ENCODE results near the gene OR9A2.

The OR9A2 gene, protein sequence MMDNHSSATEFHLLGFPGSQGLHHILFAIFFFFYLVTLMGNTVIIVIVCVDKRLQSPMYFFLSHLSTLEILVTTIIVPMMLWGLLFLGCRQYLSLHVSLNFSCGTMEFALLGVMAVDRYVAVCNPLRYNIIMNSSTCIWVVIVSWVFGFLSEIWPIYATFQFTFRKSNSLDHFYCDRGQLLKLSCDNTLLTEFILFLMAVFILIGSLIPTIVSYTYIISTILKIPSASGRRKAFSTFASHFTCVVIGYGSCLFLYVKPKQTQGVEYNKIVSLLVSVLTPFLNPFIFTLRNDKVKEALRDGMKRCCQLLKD

DNA sequence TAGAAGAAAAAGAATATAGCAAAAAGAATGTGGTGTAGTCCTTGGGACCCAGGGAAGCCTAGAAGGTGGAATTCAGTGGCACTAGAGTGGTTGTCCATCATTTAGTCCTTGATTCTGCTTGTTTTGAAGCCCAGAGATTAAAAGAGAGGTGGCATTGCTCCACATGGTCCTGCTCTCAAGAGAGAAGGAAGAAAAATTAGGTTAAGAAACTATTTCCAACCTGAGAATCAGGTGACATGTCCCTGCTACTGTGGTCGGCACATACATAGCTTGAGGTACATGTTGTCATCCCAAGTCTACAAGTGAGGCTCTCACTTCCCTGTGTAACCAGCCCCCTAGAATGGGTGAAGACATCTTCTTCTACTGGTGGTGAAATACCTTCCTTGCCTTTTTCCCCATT lies at the start of gene OR9A2:
TSS of gene OR9A2 (minus strand) at position 101 of the 400 bp plus-strand sequence. CDS start at position 101, 0 bp downstream.
- no peak for DNase-seq (ENCODE audit: low spot score)

DNA sequence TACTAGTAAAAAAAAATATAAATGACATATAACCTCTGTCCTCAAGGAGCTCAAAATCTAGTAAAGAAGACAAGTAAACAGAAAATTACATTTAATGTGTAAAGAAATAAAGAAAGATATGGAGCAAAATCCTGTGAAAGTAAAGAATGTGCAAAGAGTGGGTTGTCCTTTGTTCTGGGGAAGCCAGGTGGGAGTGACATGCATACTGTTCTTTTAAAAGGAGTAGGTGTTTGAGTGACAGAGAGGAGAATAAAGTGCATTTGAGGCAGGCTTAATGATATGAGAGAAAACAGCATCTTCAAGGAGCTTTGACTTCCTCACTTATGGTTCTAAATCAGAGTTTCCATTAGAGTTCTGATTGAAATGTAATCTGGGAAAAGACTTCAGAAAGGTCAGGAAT lies 47.2 kb upstream of the OR9A2 start:
- DNase-seq (ENCODE audit: low spot score), result no peak

DNA sequence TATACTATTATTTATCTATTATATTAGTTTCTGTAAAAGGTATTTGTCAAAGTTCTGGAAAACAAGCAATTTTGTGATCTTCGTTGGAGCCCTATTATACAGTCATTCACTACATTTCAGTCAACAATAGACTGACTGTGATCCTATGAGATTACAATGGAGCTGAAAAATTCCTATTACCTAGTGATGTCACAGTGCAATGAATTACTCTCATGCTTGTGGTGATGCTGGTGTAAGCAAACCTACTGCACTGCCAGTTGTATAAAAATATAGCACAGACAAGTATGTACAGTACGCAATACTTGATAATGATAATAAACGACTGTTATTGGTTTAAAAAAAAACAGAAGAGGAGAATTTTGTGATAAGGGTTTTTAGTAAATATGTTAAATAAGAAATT lies 46.6 kb upstream of the OR9A2 start:
- DNase-seq (ENCODE audit: low spot score), result no peak

GRCh38 chr7:143069912-143070500 lies 43.1 kb upstream of the OR9A2 start:
- DNase-seq (ENCODE audit: low spot score), result no peak

DNA sequence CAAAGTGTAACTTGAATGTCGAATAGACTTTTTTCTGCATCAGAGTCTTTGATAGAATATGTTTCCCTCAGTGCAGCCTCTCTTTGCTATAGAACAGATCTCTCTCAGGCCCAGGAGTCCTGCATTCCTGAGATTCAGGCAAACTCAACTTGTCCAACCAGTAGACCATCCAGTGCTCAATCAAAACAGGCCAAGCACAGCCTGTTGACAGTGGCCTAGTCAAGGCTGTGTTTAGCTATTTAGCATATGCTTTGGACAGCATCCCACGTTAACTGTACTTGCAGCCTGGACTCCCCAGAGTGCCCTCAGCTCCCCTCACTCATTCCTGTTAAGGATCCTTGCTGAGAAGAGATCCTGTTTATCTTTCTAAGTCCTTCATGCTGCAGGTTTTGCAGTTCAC lies 41.5 kb upstream of the OR9A2 start:
- DNase-seq (ENCODE audit: low spot score), result no peak

DNA sequence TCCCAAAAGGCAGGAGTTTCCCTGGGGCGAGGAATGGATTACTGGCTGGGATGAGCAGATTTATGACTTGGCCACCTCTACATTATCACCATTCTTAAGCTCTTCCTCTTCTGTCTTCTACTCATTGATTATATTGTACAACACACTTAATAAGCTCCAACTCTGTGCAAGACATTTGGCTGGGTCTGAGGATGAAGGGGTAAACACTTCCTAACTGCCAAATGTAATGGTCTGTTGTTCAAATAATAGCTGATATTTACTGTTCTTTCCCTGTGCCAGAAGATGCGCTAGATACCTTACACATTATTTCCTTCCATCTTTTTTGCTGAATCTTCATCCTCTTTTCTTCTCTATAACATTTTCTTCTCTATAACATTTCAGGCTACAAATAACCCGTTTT lies 36.8 kb upstream of the OR9A2 start:
- DNase-seq (ENCODE audit: low spot score), result no peak

DNA sequence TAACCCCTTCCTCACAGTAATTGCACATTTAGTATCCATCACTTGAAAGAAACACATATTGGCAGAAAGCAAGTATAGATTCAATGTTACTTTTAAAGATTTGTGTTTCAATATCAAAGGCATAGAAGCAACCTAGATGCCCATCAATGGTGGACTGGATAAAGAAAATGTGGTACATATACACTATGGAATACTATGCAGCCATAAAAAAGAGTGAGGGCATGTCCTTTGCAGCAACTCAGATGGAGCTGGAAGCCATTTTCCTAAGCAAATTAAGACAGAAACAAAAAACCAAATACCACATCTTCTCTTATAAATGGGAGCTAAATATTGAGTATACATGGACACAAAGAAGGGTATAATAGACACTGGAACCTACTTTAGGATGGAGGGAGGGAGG lies 28.8 kb upstream of the OR9A2 start:
- DNase-seq (ENCODE audit: low spot score), result no peak

- no peak for DNase-seq (ENCODE audit: low spot score)
Observed at GRCh38 chr7:143054621-143055020, 27.7 kb upstream of the OR9A2 start.

- no peak for DNase-seq (ENCODE audit: low spot score)
Observed at GRCh38 chr7:143052041-143052440, 25.1 kb upstream of the OR9A2 start, which contains the start of gene OR6V1. Gene OR6V1, plus strand, starts transcription at chr7:143052341. Its CDS starts 0 bp downstream, at chr7:143052341.

- no peak for DNase-seq (ENCODE audit: low spot score)
Observed at GRCh38 chr7:143050931-143051330, 24.0 kb upstream of the OR9A2 start.

GRCh38 chr7:143049362-143049761 lies 22.4 kb upstream of the OR9A2 start:
- DNase-seq (ENCODE audit: low spot score), result no peak

- no peak for DNase-seq (ENCODE audit: low spot score)
Observed at GRCh38 chr7:143048827-143049226, 21.9 kb upstream of the OR9A2 start.

- no peak for DNase-seq (ENCODE audit: low spot score)
Observed at GRCh38 chr7:143047326-143047725, 20.4 kb upstream of the OR9A2 start.

DNA sequence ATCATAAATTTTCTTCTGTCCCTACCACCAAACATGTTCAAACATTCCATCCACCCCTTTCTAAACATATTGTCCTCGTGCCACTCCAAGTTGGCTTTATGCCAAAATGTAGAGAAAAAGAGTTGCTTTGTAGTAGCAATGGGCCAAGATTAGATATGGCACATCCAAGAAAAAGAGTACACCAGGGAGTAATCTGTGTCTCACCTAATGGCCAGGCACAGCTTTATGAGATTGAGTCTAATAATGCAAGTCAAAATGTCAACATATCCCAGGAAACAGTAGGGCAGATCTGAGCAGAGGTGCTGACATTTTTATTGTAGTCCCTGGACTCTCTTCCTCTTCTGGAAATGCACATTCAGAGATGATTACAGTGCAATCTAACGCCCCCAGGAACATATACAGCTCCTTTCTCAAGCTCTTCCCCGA lies 19.5 kb upstream of the OR9A2 start:
- DNase-seq (ENCODE audit: low spot score), result no peak

- DNase-seq (ENCODE audit: low spot score), result no peak
Observed at GRCh38 chr7:143043391-143043790, 16.5 kb upstream of the OR9A2 start.

GRCh38 chr7:143042790-143043271 lies 15.9 kb upstream of the OR9A2 start:
- no peak for DNase-seq (ENCODE audit: low spot score)

DNA sequence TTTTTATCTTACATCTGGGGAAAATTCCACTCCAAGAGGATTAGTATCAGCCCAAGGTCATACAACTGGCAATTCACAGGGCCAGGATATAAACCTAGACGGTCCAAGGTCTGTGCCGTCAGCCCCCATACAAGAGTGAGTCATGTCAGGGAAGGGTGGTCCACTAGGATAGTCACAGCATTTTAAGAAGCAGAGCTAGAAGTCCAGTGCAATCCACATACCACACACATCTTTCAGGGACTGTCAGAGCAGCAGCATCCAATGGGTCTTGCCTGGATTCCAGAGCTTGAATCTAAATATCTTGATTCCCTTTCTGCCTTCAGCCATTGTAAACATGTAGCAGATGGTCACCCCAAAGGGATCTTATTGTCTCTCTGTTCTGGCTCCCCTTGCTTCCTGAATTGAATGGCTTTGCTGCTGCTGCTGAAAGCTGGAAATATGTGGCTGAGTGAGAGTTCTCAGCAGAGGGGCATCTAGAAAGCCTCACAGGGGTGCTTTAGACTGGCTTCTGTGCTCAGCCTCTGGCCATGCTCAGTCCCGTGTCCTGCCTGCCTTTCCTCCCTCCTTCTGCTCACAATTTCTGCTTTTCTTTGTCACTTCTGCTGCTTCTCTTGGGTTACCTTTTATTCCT lies 15.3 kb upstream of the OR9A2 start:
- no peak for DNase-seq (ENCODE audit: low spot score)

DNA sequence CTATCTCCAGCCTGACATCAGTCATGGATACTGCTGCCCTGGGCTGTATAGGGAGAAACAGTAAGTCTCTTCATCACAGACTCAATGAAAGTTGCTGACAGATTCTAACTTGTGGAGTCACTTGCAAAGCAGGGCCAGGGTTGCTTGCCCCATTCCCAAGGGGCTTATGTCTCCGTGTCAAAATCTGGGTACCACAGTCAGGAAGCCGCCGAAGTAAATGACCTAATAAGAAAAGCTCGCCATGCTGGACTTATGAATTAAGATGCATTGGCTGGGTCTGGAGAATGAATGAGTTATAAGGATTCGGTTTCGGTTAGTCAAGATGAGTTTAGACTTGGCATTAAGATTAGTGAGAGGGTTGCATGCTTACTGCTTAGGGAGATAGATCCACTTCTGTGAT lies 14.4 kb upstream of the OR9A2 start:
- DNase-seq (ENCODE audit: low spot score), result no peak

GRCh38 chr7:143040209-143040715 lies 13.3 kb upstream of the OR9A2 start:
- DNase-seq (ENCODE audit: low spot score), result no peak

GRCh38 chr7:143038635-143039034 lies 11.7 kb upstream of the OR9A2 start:
- no peak for DNase-seq (ENCODE audit: low spot score)

DNA sequence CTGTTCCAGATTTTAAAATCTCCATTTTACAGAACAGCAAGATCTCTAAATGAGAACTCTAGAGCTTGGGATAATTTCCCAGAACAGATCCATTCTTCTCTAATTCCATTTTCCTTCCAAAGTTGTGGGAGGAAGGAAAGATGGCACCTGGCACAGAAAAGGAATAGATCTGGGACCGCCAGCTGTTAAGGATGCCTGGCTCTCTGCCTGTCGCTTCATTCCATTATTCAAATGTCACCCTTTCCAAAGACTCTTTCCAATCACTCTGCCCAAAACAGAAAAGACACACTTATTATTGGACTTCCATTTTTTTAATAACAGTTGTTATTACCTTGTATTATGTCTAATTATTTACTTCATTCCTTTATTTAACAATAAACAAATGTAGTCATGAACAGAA lies 751 bp upstream of the OR9A2 start:
- no peak for DNase-seq (ENCODE audit: low spot score)

GRCh38 chr7:143025371-143025770 lies 1.6 kb downstream of the OR9A2 start:
- DNase-seq (ENCODE audit: low spot score), result no peak

DNA sequence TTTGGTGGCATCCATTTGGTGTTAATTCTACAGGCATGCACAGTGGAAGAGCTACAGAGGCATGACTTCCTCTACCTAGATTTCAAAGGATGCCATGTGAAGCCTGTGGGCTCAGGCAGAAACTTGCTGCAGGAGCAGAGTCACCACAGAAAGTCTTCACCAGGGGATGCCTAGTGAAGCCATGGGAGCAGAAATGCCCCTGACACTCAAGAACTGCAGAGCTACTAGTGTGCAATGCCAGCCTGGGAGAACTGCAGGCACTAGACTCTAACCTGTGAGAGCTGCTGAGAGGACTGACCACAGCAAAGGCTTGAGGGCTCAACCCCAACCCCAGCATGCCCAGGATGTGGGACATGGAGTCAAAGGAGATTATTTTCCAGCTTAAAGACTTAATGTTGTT lies 3.9 kb downstream of the OR9A2 start:
- DNase-seq (ENCODE audit: low spot score), result no peak

Measured in RKO (cell line).